Liver (tissue), 9 donors: ENCODE data around the gene GORASP2. TPM values are rescaled to one million over a fixed set of nuclear protein-coding genes. Genes with fewer than 3 reads are reported as not detected.

Experiments used
- DNase-seq: peaks from one replicate; pipeline ENCODE4 v3.0.0-alpha.2; 2017; ENCODE audit warnings: low spot score
- H3K27ac ChIP-seq, 2 donors: one replicate each; pipeline ENCODE4 v1.7.0; 2013; ENCODE audit warnings: inconsistent platforms in 2 of 2, low read length in 2 of 2, control low read depth in 1 of 2, low read depth in 1 of 2, mild to moderate bottlenecking in 1 of 2
- H3K27me3 ChIP-seq, 4 donors: one replicate each; pipeline versions ENCODE4 v1.6.1 to v1.7.0; 2013; ENCODE audit warnings: low read length in 3 of 4, inconsistent platforms in 1 of 4, mild to moderate bottlenecking in 1 of 4, moderate library complexity in 1 of 4; ENCODE audit not compliant: control insufficient read depth in 4 of 4, insufficient read depth in 4 of 4
- H3K36me3 ChIP-seq, 4 donors: one replicate each; pipeline versions ENCODE4 v1.6.1 to v1.7.0; 2013; ENCODE audit warnings: low read length in 3 of 4, mild to moderate bottlenecking in 3 of 4, low read depth in 1 of 4, moderate library complexity in 1 of 4; ENCODE audit not compliant: control insufficient read depth in 4 of 4, insufficient read depth in 3 of 4
- H3K4me1 ChIP-seq, 4 donors: one replicate each; pipeline versions ENCODE4 v1.6.1 to v1.7.0; 2013; ENCODE audit warnings: low read length in 3 of 4, mild to moderate bottlenecking in 3 of 4, moderate library complexity in 1 of 4; ENCODE audit not compliant: control insufficient read depth in 4 of 4, insufficient read depth in 4 of 4
- H3K4me3 ChIP-seq, 3 donors: one replicate each; pipeline versions ENCODE4 v1.6.1 to v1.7.0; 2013; ENCODE audit warnings: low read length in 3 of 3, control low read depth in 1 of 3, low read depth in 1 of 3, mild to moderate bottlenecking in 1 of 3
- H3K9ac ChIP-seq, 2 donors: one replicate each; pipeline ENCODE4 v1.7.0; 2013; ENCODE audit warnings: low read length in 2 of 2, mild to moderate bottlenecking in 2 of 2, moderate library complexity in 2 of 2, control low read depth in 1 of 2, low read depth in 1 of 2
- H3K9me3 ChIP-seq, 4 donors: one replicate each; pipeline versions ENCODE4 v1.6.1 to v1.7.0; 2013; ENCODE audit warnings: low read length in 3 of 4; ENCODE audit not compliant: control insufficient read depth in 4 of 4
- EGR1 ChIP-seq, 2 donors: IDR thresholded peaks; 2 replicates each; pipeline ENCODE4 v1.6.1; 2016 to 2018; ENCODE audit warnings: antibody characterized with exemption in 2 of 2, low read depth in 2 of 2
- FOXA1 ChIP-seq: IDR thresholded peaks from 2 replicates; pipeline ENCODE4 v1.6.1; 2016; ENCODE audit warnings: antibody characterized with exemption
- HNF4A ChIP-seq, 2 donors: conservative IDR thresholded peaks; 2 replicates each; pipeline ENCODE4 v1.6.1; 2016; ENCODE audit warnings: antibody characterized with exemption in 2 of 2, mild to moderate bottlenecking in 2 of 2
- JUND ChIP-seq, 2 donors: IDR thresholded peaks; 2 replicates each; pipeline ENCODE4 v1.6.1; 2016; ENCODE audit warnings: antibody characterized with exemption in 2 of 2
- RAD21 ChIP-seq, 2 donors: IDR thresholded peaks; 2 replicates each; pipeline ENCODE4 v1.6.1; 2016; ENCODE audit warnings: antibody characterized with exemption in 2 of 2, mild to moderate bottlenecking in 2 of 2
- REST ChIP-seq: IDR thresholded peaks from 2 replicates; pipeline ENCODE4 v1.6.1; 2016; ENCODE audit warnings: antibody characterized with exemption, mild to moderate bottlenecking
- RXRA ChIP-seq, 2 donors: IDR thresholded peaks; 2 replicates each; pipeline ENCODE4 v1.6.1; 2017 to 2018; ENCODE audit warnings: antibody characterized with exemption in 2 of 2, mild to moderate bottlenecking in 1 of 2
- TAF1 ChIP-seq: conservative IDR thresholded peaks from 2 replicates; pipeline ENCODE4 v1.6.1; 2016; ENCODE audit warnings: antibody characterized with exemption, mild to moderate bottlenecking
- YY1 ChIP-seq: IDR thresholded peaks from 2 replicates; pipeline ENCODE4 v1.6.1; 2016; ENCODE audit warnings: antibody characterized with exemption, mild to moderate bottlenecking
- ZBTB33 ChIP-seq: IDR thresholded peaks from 2 replicates; pipeline ENCODE4 v1.6.1; 2016; ENCODE audit warnings: antibody characterized with exemption
- WGBS: extraction: QIAGEN DNeasy Blood & Tissue Kit; methylation state at CpG from one replicate; pipeline ENCODE4 v1.1.7; 2013; 5-methylcytosine and 5-hydroxymethylcytosine counted together
- polyA plus RNA-seq, 2 donors: library from polyadenylated mRNA; stranded (reverse) in 1 of 2; unstranded in 1 of 2; fragments of 200-250 nt in 1 of 2; fragments of >200 nt in 1 of 2; fragmentation: Nextera tagmentation in 1 of 2; extraction: Ambion mirVana in 1 of 2; gene quantifications; one replicate each; pipeline versions ENCODE4 v1.2.1 to v1.2.3, GENCODE V29; 2013 to 2015
- total RNA-seq, 2 donors: library from RNA; depleted of rRNA; stranded (reverse); fragments of >200 nt; gene quantifications; one replicate each; pipeline ENCODE4 v1.2.3, GENCODE V29; 2014
- donor health status: healthy.
- donor health status: healthy.
- donor health status: healthy.
- donor health status: healthy.
- donor health status: healthy.

Gene GORASP2
- total and polyA plus RNA-seq, 4 donors, result 12.5 to 40.1 (median 29.9) TPM

GRCh38 chr2:170972296-170973224, 43.5 kb downstream of the GORASP2 start:
- H3K4me3 ChIP-seq, result peak overlapping the region in 2 of 3 donors; percentile 35 to 79
- no peaks in the 10 kb centered on the region for H3K9me3 ChIP-seq
- H3K36me3 ChIP-seq, result no peaks in the 10 kb centered on the region
- peak overlapping the region; percentile 21 to 75 for H3K9ac ChIP-seq
- peak overlapping the region; percentile 60 to 71 for H3K27ac ChIP-seq
- WGBS, result 62% methylated on average over 20 of the region's 20 CpGs
- peaks cover 6 to 33% (median 19%) of the 10 kb centered on the region in 4 donors for H3K4me1 ChIP-seq
- H3K27me3 ChIP-seq, result no peaks in the 10 kb centered on the region
- no peak for TF ChIP-seq RAD21 (IDR thresholded peaks at IDR 0.05)
- no peak for TF ChIP-seq JUND (IDR thresholded peaks at IDR 0.05)
- TF ChIP-seq EGR1 (IDR thresholded peaks at IDR 0.05; ENCODE audit: low read depth in 2 of 2), result no peak
- TF ChIP-seq YY1, result peak; percentile 37
- no peak for DNase-seq

- DNase-seq, result no peak
- WGBS, result 4% methylated on average over 12 of the region's 12 CpGs
- Histone ChIP-seq H3K9me3 (no peaks in the 10 kb centered on the region), H3K27ac (peak overlapping the region; percentile 60 to 71), H3K36me3 (no peaks in the 10 kb centered on the region), H3K4me1 (peaks cover 6 to 28% (median 19%) of the 10 kb centered on the region in 4 donors), H3K4me3 (peak overlapping the region in 2 of 3 donors; percentile 35 to 79), H3K27me3 (no peaks in the 10 kb centered on the region), H3K9ac (peak overlapping the region; percentile 21 to 75)
- TF ChIP-seq YY1 (no peak), TAF1 (no peak), EGR1 (IDR thresholded peaks at IDR 0.05; ENCODE audit: low read depth in 2 of 2) (no peak), HNF4A (conservative IDR thresholded peaks at IDR 0.05) (peak in 1 of 2 donors; percentile 44), ZBTB33 (peak; percentile 15), FOXA1 (no peak), REST (no peak), RAD21 (IDR thresholded peaks at IDR 0.05) (no peak), RXRA (IDR thresholded peaks at IDR 0.05) (peak in 1 of 2 donors; percentile 11)
These were observed 44.1 kb downstream of the GORASP2 start for GRCh38 chr2:170973225-170973491.
